ENCODE data around the gene CFAP69. TPM values are rescaled to one million over a fixed set of nuclear protein-coding genes. Genes with fewer than 3 reads are reported as not detected.

Gene CFAP69
- total and polyA plus RNA-seq, 10 of the 15 experiments (the other 5 are each of a cell fraction or from before 2014, with no cell fraction given), result 0.11 to 3.1 (median 0.48) TPM; not detected in 1

- TF ChIP-seq PAX8 (IDR thresholded peaks at IDR 0.05) (no peak), NBN (IDR thresholded peaks at IDR 0.05) (peak; percentile 94), ELK1 (IDR thresholded peaks at IDR 0.05; ENCODE audit: low read depth, low read length) (no peak), ETV6 (conservative IDR thresholded peaks at IDR 0.05 in 1 of 2, IDR thresholded peaks at IDR 0.05 in 1 of 2; ENCODE audit: borderline replicate concordance in 1 of 2, low read depth in 1 of 2) (no peak), JUNB (IDR thresholded peaks at IDR 0.05) (peak; percentile 42; the same call in 1 of the 2 replicates), PKNOX1 (IDR thresholded peaks at IDR 0.05) (no peak), SKIL (IDR thresholded peaks at IDR 0.05; ENCODE audit: low read depth, poor library complexity, severe bottlenecking) (peak; percentile 76), NR2C1 (IDR thresholded peaks at IDR 0.05) (peak; percentile 74), NFXL1 (IDR thresholded peaks at IDR 0.05; ENCODE audit: borderline replicate concordance) (no peak), RCOR1 (conservative IDR thresholded peaks at IDR 0.05; ENCODE audit: low read depth, low read length) (no peak), BACH1 (IDR thresholded peaks at IDR 0.05; ENCODE audit: borderline replicate concordance) (peak; percentile 85; the same call in 1 of the 2 replicates), CREM (IDR thresholded peaks at IDR 0.05; ENCODE audit: low read depth) (peak; percentile 39; the same call in 1 of the 2 replicates), NKRF (conservative IDR thresholded peaks at IDR 0.05) (0 out of 2 replicates have a peak, but pooled peaks have one; percentile 44), EGR1 (IDR thresholded peaks at IDR 0.05; ENCODE audit: borderline replicate concordance in 1 of 2, low read depth in 2 of 2, low read length in 2 of 2) (no peak), BCLAF1 (IDR thresholded peaks at IDR 0.05) (no peak), ATF3 (IDR thresholded peaks at IDR 0.05; ENCODE audit: borderline replicate concordance, extremely low read depth, low read depth, low read length) (no peak), BCL11A (IDR thresholded peaks at IDR 0.05; ENCODE audit: low read depth, low read length) (peak; percentile 70; the same call in 1 of the 2 replicates), POLR2AphosphoS2 (IDR thresholded peaks at IDR 0.05; ENCODE audit: low read depth, low read length) (no peak), SREBF2 (IDR thresholded peaks at IDR 0.05; ENCODE audit: low read length) (no peak)
Measured at GRCh38 chr7:90242369-90243168, 2.4 kb upstream of the CFAP69 start (continued).

Measured in GM12878 (cell line).